Trophoblast cell (in vitro differentiated cells and primary cell): ENCODE measurements around the gene ACTR3C.
"Not testable (repeated sequence)": the region's sequence is repeated elsewhere in the genome, so short reads cannot be mapped to it uniquely, and the experiment has no call there.

Source experiments
- DNase-seq, 2 donors: peaks; one replicate each; pipeline ENCODE4 v3.0.0-alpha.2; 2016
- H2AFZ ChIP-seq: 2 replicates; pipeline ENCODE4 v1.6.1; 2013; ENCODE audit warnings: low read length, moderate library complexity, mild to moderate bottlenecking; ENCODE audit not compliant: insufficient read depth, poor library complexity
- H2AK5ac ChIP-seq: 2 replicates; pipeline ENCODE4 v1.6.1; 2013; ENCODE audit warnings: mild to moderate bottlenecking, low read length
- H2BK120ac ChIP-seq: 2 replicates; pipeline ENCODE4 v1.6.1; 2013; ENCODE audit warnings: low read length, mild to moderate bottlenecking, moderate library complexity; ENCODE audit not compliant: insufficient read depth, poor library complexity
- H2BK12ac ChIP-seq: 2 replicates; pipeline ENCODE4 v1.6.1; 2013; ENCODE audit warnings: mild to moderate bottlenecking, low read length, moderate library complexity
- H2BK5ac ChIP-seq: 2 replicates; pipeline ENCODE4 v1.6.1; 2013; ENCODE audit warnings: low read length, low read depth, moderate library complexity, mild to moderate bottlenecking; ENCODE audit not compliant: poor library complexity
- H3K14ac ChIP-seq: 2 replicates; pipeline ENCODE4 v1.6.1; 2013; ENCODE audit warnings: mild to moderate bottlenecking, low read length
- H3K18ac ChIP-seq: 2 replicates; pipeline ENCODE4 v1.6.1; 2013; ENCODE audit warnings: mild to moderate bottlenecking, low read length
- H3K23ac ChIP-seq: 2 replicates; pipeline ENCODE4 v1.6.1; 2013; ENCODE audit warnings: low read length
- H3K27ac ChIP-seq: 2 replicates; pipeline ENCODE4 v1.5.1; 2013; ENCODE audit warnings: low read depth, mild to moderate bottlenecking, inconsistent platforms, low read length, moderate library complexity
- H3K27me3 ChIP-seq: 2 replicates; pipeline ENCODE4 v1.6.1; 2013; ENCODE audit warnings: inconsistent platforms, mild to moderate bottlenecking, low read length, moderate library complexity; ENCODE audit not compliant: insufficient read depth
- H3K36me3 ChIP-seq, 2 experiments: 1 replicate in 1 of 2; 2 replicates in 1 of 2; pipeline ENCODE4 v1.6.1; 2013; ENCODE audit warnings: low read length in 2 of 2, mild to moderate bottlenecking in 2 of 2, moderate library complexity in 1 of 2; ENCODE audit not compliant: insufficient read depth in 2 of 2, control insufficient read depth in 1 of 2
- H3K4ac ChIP-seq: 2 replicates; pipeline ENCODE4 v1.6.1; 2013; ENCODE audit warnings: low read depth, mild to moderate bottlenecking, low read length, moderate library complexity
- H3K4me1 ChIP-seq, 2 experiments: 1 replicate in 1 of 2; 2 replicates in 1 of 2; pipeline ENCODE4 v1.6.1; 2013; ENCODE audit warnings: low read length in 2 of 2, mild to moderate bottlenecking in 2 of 2, moderate library complexity in 1 of 2; ENCODE audit not compliant: insufficient read depth in 2 of 2, control insufficient read depth in 1 of 2
- H3K4me2 ChIP-seq: 2 replicates; pipeline ENCODE4 v1.6.1; 2013; ENCODE audit warnings: inconsistent platforms, mild to moderate bottlenecking, low read length, moderate library complexity
- H3K4me3 ChIP-seq: 2 replicates; pipeline ENCODE4 v1.5.1; 2013; ENCODE audit warnings: mild to moderate bottlenecking, low read depth, low read length, inconsistent platforms
- H3K79me1 ChIP-seq: one replicate; pipeline ENCODE4 v1.6.1; 2013; ENCODE audit warnings: low read length
- H3K79me2 ChIP-seq: 2 replicates; pipeline ENCODE4 v1.6.1; 2013; ENCODE audit warnings: low read length, mild to moderate bottlenecking; ENCODE audit not compliant: control insufficient read depth, insufficient read depth, poor library complexity
- H3K9ac ChIP-seq: 2 replicates; pipeline ENCODE4 v1.6.1; 2013; ENCODE audit warnings: mild to moderate bottlenecking, low read length
- H3K9me3 ChIP-seq: 2 replicates; pipeline ENCODE4 v1.6.1; 2013; ENCODE audit warnings: low read depth, mild to moderate bottlenecking, control low read depth, inconsistent platforms, low read length; ENCODE audit not compliant: insufficient read depth
- H4K12ac ChIP-seq: 2 replicates; pipeline ENCODE4 v1.6.1; 2013; ENCODE audit warnings: low read depth, mild to moderate bottlenecking, low read length, moderate library complexity
- H4K8ac ChIP-seq: 2 replicates; pipeline ENCODE4 v1.6.1; 2013; ENCODE audit warnings: low read depth, mild to moderate bottlenecking, low read length, moderate library complexity
- H4K91ac ChIP-seq: one replicate; pipeline ENCODE4 v1.6.1; 2013; ENCODE audit warnings: low read depth, mild to moderate bottlenecking, low read length, moderate library complexity
- WGBS: extraction: QIAGEN DNeasy Blood & Tissue Kit; methylation state at CpG from one replicate; pipeline ENCODE4 v1.1.7; 2013; ENCODE audit warnings: missing lambda C conversion rate; ENCODE audit not compliant: insufficient read length, insufficient coverage; ENCODE audit errors: extremely low coverage; 5-methylcytosine and 5-hydroxymethylcytosine counted together

The ACTR3C gene

GRCh38 chr7:150305259-150305902 is 18.0 kb downstream of the ACTR3C start:
- not testable (repeated sequence) for H3K9me3 ChIP-seq, H3K23ac ChIP-seq, H3K14ac ChIP-seq, H2BK120ac ChIP-seq, H3K18ac ChIP-seq, DNase-seq, H3K79me1 ChIP-seq, H2AFZ ChIP-seq, H2AK5ac ChIP-seq, H3K27ac ChIP-seq, H3K79me2 ChIP-seq, H3K9ac ChIP-seq, H3K36me3 ChIP-seq, H3K4ac ChIP-seq, H4K12ac ChIP-seq, H3K27me3 ChIP-seq, H3K4me3 ChIP-seq, H3K4me2 ChIP-seq, H3K4me1 ChIP-seq, H2BK5ac ChIP-seq, H4K8ac ChIP-seq
- WGBS, result 100% methylated on average over 2 of the region's 11 CpGs
- peak overlapping the region; percentile 73 for H2BK12ac ChIP-seq
- peak overlapping the region; percentile 4 for H4K91ac ChIP-seq

GRCh38 chr7:150304499-150305258 is 18.7 kb downstream of the ACTR3C start:
- H3K23ac ChIP-seq, H2BK5ac ChIP-seq, H4K12ac ChIP-seq, H3K4me1 ChIP-seq, H4K8ac ChIP-seq, H2BK120ac ChIP-seq, H3K79me1 ChIP-seq, H2AFZ ChIP-seq, H3K18ac ChIP-seq, H4K91ac ChIP-seq, DNase-seq, H3K36me3 ChIP-seq, H3K4ac ChIP-seq, H2AK5ac ChIP-seq, H2BK12ac ChIP-seq, H3K4me2 ChIP-seq, H3K9me3 ChIP-seq, H3K4me3 ChIP-seq, H3K14ac ChIP-seq, H3K27ac ChIP-seq, H3K27me3 ChIP-seq, H3K9ac ChIP-seq, H3K79me2 ChIP-seq: not testable (repeated sequence)
- WGBS, result no CpG with 5 or more reads among the region's 8 CpGs

DNA sequence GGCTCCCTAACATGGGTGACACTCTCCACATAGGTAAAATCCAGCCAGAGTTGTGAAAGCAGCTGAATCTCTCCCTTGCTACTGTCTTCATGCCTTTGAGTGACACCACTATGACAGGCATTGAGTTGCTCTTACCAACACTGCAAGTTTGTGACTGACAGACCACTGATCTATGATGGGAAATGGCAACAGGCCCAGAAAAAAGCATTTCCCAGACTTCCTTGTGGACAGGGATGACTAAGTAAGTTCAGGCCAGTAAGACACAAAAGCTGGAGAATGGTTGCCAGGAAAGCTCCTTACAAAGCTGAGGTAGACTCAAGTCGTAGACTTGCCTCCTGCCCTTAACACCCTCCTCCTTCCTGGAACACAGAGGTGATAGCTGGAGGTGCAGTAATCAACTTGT is 20.4 kb downstream of the ACTR3C start:
- not testable (repeated sequence) for DNase-seq, H3K4me1 ChIP-seq, H3K9me3 ChIP-seq, H3K36me3 ChIP-seq, H2BK5ac ChIP-seq, H3K23ac ChIP-seq, H4K8ac ChIP-seq, H3K18ac ChIP-seq, H4K12ac ChIP-seq, H3K79me2 ChIP-seq, H3K4me3 ChIP-seq, H2AFZ ChIP-seq, H2BK120ac ChIP-seq, H3K9ac ChIP-seq, H3K14ac ChIP-seq, H3K4ac ChIP-seq, H2BK12ac ChIP-seq, H3K27me3 ChIP-seq, H3K4me2 ChIP-seq, H4K91ac ChIP-seq, H2AK5ac ChIP-seq, H3K27ac ChIP-seq, H3K79me1 ChIP-seq
- WGBS, result no CpG with 5 or more reads among the region's 1 CpG

DNA sequence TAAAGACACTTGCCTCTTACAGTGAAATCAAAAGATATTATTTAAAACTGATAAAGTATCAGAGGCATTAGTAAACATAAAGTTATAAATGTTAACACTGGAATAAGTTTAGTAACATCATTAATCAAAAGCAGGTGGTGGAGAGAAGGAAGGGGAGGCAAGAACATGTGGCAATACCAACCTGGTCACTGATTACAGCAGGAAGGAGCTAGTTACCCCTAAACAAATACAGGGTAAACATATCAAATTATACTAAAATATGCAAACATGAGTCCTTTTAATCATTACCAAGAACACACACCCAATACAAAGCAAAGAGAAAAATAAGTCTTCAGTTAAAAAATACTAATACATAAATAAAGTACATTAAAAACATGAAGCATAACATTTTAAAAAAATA is 25.4 kb downstream of the ACTR3C start:
- H3K14ac ChIP-seq, H3K27me3 ChIP-seq, H3K4me2 ChIP-seq, H3K79me2 ChIP-seq, H4K8ac ChIP-seq, H3K18ac ChIP-seq, H3K27ac ChIP-seq, H2BK120ac ChIP-seq, H2AFZ ChIP-seq, H3K36me3 ChIP-seq, H2BK5ac ChIP-seq, H2BK12ac ChIP-seq, H3K9me3 ChIP-seq, H4K91ac ChIP-seq, DNase-seq, H4K12ac ChIP-seq, H3K79me1 ChIP-seq, H3K4ac ChIP-seq, H3K4me1 ChIP-seq, H3K9ac ChIP-seq, H3K4me3 ChIP-seq, H3K23ac ChIP-seq, H2AK5ac ChIP-seq: not testable (repeated sequence)
